HG03280 (cell line): ENCODE data around the gene TTC7B.

Experiments
- ATAC-seq: cut with Tn5 transposase; IDR thresholded peaks from one replicate; pipeline ENCODE4 v1.9.1; 2021; ENCODE audit warnings: mild to moderate bottlenecking, moderate library complexity; ENCODE audit not compliant: unreplicated experiment

TTC7B gene

GRCh38 chr14:90743826-90744225 lies 72.4 kb downstream of the TTC7B start:
- ATAC-seq = no peak

GRCh38 chr14:90743425-90743824 lies 72.8 kb downstream of the TTC7B start:
- no peak for ATAC-seq

GRCh38 chr14:90742729-90743128 lies 73.5 kb downstream of the TTC7B start:
- ATAC-seq = no peak

- ATAC-seq = no peak
Measured at GRCh38 chr14:90742252-90742651, 74.0 kb downstream of the TTC7B start.

DNA sequence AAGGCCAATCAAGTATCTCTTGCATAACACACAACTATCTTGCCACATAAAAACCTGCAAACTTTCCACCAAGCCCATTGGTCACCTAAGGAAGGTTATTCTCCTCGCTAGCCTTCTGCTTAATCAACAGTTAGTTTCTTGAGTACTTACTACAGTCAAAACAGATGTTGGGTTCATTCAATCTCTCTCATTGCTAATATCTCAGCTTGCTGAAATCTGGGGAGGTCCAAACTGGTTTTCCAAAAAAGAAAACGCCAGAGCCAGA lies 74.6 kb downstream of the TTC7B start:
- no peak for ATAC-seq

- ATAC-seq = no peak
Measured at GRCh38 chr14:90740946-90741681, 75.1 kb downstream of the TTC7B start.

DNA sequence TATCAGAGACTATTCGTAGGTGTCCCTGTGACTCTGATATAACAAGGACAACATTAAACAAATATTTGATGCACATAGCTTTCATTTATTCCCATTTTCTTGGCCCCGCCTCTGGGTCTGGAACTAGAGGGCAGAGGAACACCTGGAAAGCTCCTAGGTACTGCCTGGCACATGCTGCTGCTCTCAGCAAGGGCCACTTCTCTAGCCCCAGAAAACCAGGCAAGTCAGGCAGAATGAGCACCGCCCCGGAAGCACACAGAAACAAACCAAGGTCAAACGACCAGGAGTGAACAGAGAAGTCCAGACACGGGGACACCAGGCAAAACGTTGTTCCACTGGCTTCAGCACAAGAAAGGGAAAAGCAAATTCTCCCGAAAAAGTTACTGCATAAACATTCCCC lies 76.1 kb downstream of the TTC7B start:
- no peak for ATAC-seq

DNA sequence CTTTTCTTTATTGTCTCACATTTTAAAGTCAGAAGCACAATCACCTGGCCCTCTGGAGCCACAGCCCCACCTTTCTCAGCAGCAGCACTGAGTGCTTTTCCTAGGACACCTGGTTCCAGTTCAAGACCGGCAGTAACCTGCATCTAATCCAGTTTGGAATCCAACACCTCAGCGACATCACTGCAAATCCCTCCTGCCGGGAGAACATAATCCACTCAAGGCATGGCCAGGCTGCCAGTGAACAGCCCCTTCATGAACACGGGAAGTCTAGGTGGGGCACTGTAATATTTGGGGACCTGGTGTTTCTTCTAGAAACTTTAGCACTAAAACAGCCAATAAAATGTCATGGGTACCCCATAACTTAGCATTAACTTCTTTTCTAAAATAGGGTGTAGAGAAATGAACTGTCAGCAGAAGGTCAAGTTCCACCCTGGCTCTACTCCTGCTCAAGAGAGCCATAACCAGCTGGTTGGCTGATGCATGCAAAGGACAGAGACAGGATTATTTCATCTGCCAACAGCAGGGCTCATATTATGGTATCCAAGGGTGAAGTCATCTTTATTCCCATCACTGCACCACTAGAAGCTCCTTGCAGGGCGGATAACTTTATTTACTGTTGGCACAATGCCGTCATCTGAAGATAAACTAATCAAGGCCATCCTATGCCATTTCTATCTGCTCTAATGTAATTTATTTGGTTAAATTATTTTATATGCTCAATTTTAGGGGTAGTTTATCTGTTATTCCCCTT lies 76.7 kb downstream of the TTC7B start:
- no peak for ATAC-seq

DNA sequence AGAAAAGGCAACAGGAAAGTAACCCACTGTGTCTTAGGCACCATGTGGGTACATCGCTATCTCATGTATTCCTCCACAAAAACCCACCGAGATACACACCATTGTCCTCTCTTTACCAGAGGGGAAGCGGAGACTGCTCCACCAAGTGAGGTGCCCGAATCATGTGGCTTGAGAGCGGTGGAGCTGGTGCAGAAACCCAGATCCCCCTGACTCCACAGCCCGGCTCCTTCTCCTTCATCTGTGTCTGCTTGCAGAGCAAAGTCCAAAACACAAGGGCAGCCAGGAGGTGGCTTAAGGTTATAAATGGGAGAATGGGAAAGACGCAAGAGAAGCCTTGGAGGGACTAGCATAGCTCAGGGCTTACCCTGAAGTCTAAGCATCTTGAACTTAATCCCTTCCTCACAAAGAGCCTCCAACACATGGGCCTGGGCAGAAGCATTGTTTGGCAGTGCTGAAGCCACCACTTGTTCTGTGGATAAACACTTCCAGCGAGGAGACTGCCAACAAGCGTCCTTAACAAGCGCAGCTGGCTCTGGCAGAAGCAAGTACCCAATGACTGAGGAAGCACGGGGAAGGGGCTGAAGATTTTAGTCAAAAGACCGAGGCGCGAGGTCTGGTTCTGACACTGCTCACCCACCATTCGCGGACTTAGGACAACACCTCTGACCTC lies 83.0 kb downstream of the TTC7B start:
- no peak for ATAC-seq

DNA sequence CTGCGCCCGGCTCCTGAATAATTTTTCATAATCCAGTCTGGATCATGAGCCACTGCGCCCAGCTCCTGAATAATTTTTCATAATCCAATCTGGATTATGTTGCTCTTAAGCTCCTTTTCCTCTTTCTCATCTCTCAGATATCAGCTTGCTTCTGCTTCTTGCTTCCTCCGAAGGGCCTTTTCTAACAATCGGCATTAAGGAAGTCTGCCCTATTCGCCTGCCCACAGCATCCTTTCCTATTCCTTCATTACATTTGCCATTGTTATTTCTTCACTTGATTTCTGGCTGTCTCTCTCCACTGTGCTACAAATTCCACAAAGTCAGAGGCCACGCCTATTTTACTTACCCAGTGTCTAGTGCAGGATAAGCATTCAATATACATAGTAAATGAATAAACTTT lies 83.5 kb downstream of the TTC7B start:
- ATAC-seq = no peak

DNA sequence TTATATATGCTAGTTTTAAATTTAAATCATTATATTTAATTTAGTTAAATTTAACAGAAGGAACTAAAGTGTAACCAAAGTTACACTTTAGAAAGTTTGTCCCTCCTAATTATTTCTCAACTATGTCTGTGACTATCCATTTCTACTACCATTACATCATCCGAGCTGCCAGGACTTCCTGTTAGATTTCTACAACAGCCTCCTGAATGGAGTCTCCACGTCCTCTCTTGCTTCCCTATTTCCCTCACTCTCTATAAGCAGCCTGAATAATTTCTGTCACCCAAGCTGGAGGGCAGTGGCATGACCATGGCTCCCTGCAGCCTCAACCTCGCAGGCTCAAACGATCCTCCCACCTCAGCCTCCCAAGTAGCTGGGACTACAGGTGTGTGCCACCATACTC lies 84.1 kb downstream of the TTC7B start:
- ATAC-seq = no peak

DNA sequence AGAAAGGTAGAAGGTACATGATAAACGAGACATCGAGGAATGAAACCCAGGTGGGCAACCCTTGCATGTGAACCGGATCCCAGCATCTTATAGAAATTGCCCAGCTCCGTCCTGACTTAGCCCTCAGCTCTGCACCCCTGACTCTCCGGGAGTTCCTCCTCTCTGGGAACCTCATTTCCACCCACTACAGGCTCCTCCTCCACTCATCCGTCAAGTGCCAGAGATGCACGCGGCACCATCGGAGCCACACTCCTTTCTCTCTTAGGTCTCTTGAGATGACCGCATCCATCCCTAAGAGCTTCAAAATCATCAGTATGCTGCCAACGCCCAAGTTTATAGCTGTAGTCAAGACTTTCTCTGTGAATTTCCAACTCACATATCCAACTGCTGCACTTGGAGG lies 84.7 kb downstream of the TTC7B start:
- ATAC-seq = no peak

DNA sequence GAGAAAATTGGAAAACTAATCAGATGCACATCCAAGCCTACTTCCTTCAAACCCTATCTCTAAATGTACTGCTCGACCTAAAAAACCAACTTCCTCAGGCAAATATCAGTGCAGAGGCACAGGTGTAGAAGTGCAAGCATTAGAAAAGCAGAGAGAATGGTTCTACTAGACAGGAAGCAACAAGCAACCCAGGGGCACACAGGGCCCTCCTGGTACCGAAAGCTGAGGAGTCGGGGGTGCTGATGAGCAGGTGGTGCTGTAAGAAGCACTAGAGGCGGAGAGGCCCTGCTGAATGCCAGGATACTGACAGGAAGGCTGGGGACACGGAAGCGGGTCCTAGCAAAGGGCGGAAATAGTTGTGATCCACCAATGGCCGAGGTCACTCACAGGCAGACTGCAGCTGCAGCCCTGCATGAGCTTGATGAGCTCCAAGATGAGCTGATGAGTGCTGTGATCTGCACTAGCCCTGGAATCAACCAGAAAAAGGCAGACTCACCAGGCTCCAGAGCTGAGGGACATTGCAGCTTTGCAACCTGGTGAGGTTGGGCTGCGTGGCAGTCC lies 85.9 kb downstream of the TTC7B start:
- ATAC-seq = no peak

DNA sequence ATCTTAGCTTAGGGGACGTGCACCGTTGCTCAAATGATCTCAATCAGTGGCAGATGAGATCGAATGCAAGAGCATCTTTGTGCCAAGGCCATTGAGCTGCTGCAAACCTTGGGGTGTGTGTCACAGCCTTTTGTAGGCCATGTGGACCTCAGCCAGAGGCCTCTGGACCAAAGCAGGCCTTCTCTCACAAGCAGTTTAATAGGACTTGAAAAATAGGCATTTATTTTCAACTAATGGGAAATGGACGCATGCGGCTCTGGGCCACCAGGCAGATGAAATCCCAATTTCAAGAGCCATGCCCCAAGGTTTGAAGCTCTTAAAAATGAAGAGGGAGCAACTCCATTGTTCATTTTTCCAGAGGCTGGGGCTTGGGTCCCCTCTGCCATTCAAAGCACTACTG lies 87.3 kb downstream of the TTC7B start:
- ATAC-seq = no peak

DNA sequence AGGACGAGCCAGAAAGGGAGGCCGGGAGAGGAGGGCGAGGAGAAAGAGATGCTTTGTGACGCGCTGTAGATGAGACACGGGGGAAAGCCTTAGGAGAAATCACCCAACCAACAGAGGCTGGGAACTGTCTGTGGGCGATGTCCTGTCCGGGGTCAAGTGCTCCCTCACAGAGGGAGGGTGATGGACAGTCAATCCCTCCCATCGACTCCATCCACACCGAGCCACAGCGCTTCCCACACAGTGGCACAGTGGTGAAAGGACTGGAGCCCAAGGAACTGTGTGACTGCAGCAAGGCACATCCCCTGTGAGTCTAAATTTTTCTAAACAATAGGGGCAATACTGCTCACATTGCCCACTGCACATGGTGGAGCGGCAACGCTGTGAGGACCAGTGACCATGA lies 89.1 kb downstream of the TTC7B start:
- no peak for ATAC-seq

GRCh38 chr14:90726656-90727055 lies 89.6 kb downstream of the TTC7B start:
- ATAC-seq = no peak

GRCh38 chr14:90724866-90725265 lies 91.4 kb downstream of the TTC7B start:
- ATAC-seq = no peak

DNA sequence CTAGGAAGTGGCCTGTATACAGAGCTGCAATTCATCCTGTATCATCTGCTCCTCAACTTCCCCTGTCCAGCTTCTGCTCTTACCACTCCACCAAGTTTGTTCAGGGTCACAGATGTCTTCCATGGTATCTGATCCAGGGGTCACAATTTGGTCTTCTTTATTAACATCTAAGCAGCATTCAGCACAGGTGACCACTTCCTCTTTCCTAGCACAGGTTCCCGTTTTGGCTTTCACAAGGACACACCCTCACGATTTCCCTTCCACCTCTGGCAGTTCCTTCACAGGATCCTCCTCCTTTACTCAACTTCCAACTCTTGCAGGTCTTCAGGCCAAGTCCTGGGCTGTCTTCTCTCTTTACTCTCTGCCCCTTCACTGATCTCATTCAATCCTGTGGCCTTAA lies 93.6 kb downstream of the TTC7B start:
- no peak for ATAC-seq

- no peak for ATAC-seq
Measured at GRCh38 chr14:90721619-90722305, 94.5 kb downstream of the TTC7B start.

- ATAC-seq = no peak
Measured at GRCh38 chr14:90720832-90721231, 95.4 kb downstream of the TTC7B start.

- ATAC-seq = no peak
Measured at GRCh38 chr14:90720336-90720735, 95.9 kb downstream of the TTC7B start.
